Mucosa of rectum (tissue), 2 donors: ENCODE data around the gene FHL1.
A peak's percentile ranks its signal among the peaks of the same experiment; 100 is the strongest.

ENCODE experiments used
- H3K27ac ChIP-seq, 2 donors: one replicate each; pipeline ENCODE4 v1.7.0; 2013; ENCODE audit warnings: inconsistent platforms in 2 of 2, low read depth in 2 of 2, low read length in 2 of 2
- H3K27me3 ChIP-seq, 2 donors: one replicate each; pipeline ENCODE4 v1.7.0; 2013; ENCODE audit warnings: low read length in 2 of 2; ENCODE audit not compliant: control insufficient read depth in 2 of 2, insufficient read depth in 2 of 2
- H3K36me3 ChIP-seq, 2 donors: one replicate each; pipeline ENCODE4 v1.7.0; 2013; ENCODE audit warnings: low read length in 2 of 2; ENCODE audit not compliant: control insufficient read depth in 2 of 2, insufficient read depth in 2 of 2
- H3K4me1 ChIP-seq, 2 donors: one replicate each; pipeline ENCODE4 v1.7.0; 2013; ENCODE audit warnings: low read length in 2 of 2, mild to moderate bottlenecking in 1 of 2; ENCODE audit not compliant: control insufficient read depth in 2 of 2, insufficient read depth in 2 of 2
- H3K4me3 ChIP-seq, 2 donors: one replicate each; pipeline ENCODE4 v1.7.0; 2013; ENCODE audit warnings: low read length in 2 of 2
- H3K9ac ChIP-seq, 2 donors: one replicate each; pipeline ENCODE4 v1.7.0; 2013; ENCODE audit warnings: low read length in 2 of 2, low read depth in 1 of 2, mild to moderate bottlenecking in 1 of 2
- H3K9me3 ChIP-seq, 2 donors: one replicate each; pipeline ENCODE4 v1.7.0; 2013; ENCODE audit warnings: low read length in 2 of 2; ENCODE audit not compliant: control insufficient read depth in 2 of 2
- donor health status: healthy.
- donor health status: Normal muscosa, but diverticular disease.

The FHL1 gene

DNA sequence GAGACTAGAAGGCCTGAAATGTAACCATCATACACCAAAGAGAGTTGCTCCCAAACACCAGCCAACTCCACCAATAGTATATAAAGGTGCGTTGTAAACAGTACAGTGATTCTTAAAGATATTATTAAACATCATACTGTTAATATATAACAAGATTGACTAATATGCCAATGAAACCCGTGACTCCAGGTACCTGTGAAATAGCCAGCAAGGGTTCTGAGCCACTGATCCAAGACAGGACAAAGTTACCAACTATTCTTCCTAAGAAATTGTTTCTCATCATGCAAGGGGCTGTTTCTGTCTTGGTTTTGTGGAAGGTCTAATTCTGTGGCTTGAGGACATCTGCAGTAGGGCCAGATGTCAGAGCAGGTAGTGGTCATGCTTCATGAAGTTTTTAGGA is 47.2 kb downstream of the FHL1 start:
- no peak overlapping the region for H3K27ac ChIP-seq
- H3K36me3 ChIP-seq = no peaks in the 10 kb centered on the region
- no peak overlapping the region for H3K4me3 ChIP-seq
- H3K27me3 ChIP-seq = no peaks in the 10 kb centered on the region
- H3K4me1 ChIP-seq = peaks cover 6 to 7% of the 10 kb centered on the region in 2 donors
- H3K9me3 ChIP-seq = no peaks in the 10 kb centered on the region
- H3K9ac ChIP-seq = no peak overlapping the region

DNA sequence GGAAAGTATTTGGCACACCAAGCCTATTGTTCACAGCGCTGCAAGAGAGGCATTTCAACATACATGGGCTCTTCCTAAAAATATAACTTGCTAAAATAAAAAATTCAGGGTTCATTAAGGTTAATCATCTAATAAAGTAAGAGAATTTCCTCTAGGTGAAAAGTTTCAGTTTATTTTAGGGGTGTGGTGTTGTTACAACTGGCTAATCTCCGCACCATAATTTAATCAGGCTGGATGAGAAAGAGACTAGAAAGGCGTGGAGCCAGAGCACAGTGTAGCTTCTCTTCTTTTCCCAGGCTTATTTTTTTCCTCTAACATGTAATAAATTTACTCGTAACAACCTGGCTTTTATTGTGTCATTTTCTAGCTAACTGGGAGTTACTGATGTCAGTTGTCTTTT is 47.9 kb downstream of the FHL1 start:
- Histone ChIP-seq H3K27me3 (no peaks in the 10 kb centered on the region), H3K9ac (no peak overlapping the region), H3K4me3 (no peak overlapping the region), H3K9me3 (no peaks in the 10 kb centered on the region), H3K36me3 (no peaks in the 10 kb centered on the region), H3K4me1 (peaks cover 6 to 7% of the 10 kb centered on the region in 2 donors), H3K27ac (peak overlapping the region; percentile 32 to 53)

DNA sequence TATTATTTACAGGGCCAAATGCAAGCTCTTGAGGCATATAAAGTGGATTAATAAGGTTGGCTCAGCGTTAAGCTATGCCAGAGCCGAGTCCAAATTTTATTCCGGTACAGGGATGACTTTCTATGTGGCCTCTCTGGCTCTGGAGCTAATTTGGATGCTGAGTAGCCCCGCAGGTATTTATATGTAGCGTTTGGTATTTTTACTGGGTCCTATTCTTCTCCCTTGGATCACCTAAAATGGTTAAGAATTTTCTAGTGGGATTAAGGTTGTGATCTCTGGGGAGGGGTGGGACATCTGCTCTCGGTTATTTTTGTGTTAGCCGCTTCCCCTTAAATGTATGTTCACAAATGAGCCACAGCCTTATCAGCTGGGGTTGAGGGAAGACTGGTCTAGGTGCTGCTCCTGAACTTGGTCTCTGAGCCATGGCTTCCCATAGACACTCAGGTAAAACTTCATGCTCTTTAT is 49.4 kb downstream of the FHL1 start:
- H3K9ac ChIP-seq = no peak overlapping the region
- H3K9me3 ChIP-seq = no peaks in the 10 kb centered on the region
- H3K4me1 ChIP-seq = peaks cover 6 to 7% of the 10 kb centered on the region in 2 donors
- no peaks in the 10 kb centered on the region for H3K36me3 ChIP-seq
- no peaks in the 10 kb centered on the region for H3K27me3 ChIP-seq
- H3K27ac ChIP-seq = no peak overlapping the region
- no peak overlapping the region for H3K4me3 ChIP-seq

DNA sequence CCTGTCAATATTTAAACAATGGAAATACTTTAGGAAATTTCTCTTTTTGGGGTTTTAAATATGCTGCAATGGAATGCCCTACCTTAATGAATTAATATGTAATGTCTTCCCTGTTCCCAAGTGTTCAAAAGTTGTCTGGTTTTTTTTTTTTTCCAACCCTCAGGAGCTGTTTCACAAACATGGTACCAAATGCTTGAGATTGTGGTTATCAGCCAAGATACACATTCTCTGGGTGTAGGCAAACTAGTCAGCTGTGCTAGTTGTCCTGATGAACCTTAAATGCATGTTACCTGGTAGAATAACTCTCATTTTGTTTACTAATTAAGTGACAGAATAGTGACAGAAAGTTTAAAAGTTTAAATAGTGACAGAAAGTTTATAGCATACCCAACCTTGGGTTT is 50.7 kb downstream of the FHL1 start:
- no peaks in the 10 kb centered on the region for H3K9me3 ChIP-seq
- no peak overlapping the region for H3K4me3 ChIP-seq
- peak overlapping the region in 1 of 2 donors; percentile 20 for H3K27ac ChIP-seq
- peaks cover 6 to 7% of the 10 kb centered on the region in 2 donors for H3K4me1 ChIP-seq
- no peak overlapping the region for H3K9ac ChIP-seq
- no peaks in the 10 kb centered on the region for H3K27me3 ChIP-seq
- no peaks in the 10 kb centered on the region for H3K36me3 ChIP-seq

DNA sequence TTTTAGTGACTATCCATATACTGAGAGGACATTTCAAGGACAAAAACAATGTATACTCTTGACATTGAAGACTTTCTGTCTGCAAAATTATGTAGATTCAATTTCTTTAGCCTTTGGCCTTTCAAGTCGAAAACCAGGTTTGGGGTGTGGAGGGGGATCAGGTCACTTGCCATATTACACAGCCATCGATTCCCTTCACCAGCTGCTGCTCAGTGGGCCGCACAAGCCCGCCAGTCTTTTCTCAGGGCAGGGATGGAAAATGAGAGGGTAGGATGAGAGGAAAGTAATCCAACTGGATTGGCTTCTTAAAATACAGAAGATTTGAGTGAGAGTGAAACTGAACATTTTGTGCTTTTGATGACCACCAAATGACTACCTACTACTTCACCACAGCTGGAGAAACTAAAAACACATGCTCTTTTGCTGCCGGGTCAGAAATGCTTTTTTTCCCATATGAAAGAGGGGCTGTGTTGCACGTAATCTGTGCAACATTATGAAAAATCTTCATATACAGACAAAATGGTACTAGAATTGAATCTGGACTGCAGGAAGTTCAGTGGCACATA is 51.4 kb downstream of the FHL1 start:
- Histone ChIP-seq H3K4me1 (peaks cover 6 to 10% of the 10 kb centered on the region in 2 donors), H3K9me3 (no peaks in the 10 kb centered on the region), H3K27me3 (no peaks in the 10 kb centered on the region), H3K4me3 (no peak overlapping the region), H3K27ac (peak overlapping the region; percentile 11 to 20), H3K9ac (no peak overlapping the region), H3K36me3 (no peaks in the 10 kb centered on the region)

DNA sequence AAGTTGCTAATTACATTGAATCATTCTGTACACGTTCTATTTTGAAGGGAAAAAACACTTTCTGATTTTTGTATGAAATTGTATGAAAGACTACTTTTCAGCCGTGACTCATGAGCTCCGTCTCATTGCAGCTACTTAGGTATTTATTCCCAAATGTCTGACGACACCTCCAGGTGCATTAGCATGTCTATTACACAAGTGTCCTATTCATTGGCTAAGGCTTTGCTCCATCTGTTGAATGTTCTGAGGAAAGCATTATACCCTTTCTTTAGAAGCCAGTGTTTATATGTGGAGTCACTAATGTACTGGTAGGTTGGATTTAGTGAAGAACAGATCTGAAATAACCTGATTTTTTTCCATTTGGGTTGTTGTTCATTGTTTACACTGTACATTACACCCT is 52.0 kb downstream of the FHL1 start:
- H3K27ac ChIP-seq = peak overlapping the region in 1 of 2 donors; percentile 34
- no peaks in the 10 kb centered on the region for H3K9me3 ChIP-seq
- no peak overlapping the region for H3K4me3 ChIP-seq
- H3K27me3 ChIP-seq = no peaks in the 10 kb centered on the region
- H3K9ac ChIP-seq = no peak overlapping the region
- H3K36me3 ChIP-seq = no peaks in the 10 kb centered on the region
- H3K4me1 ChIP-seq = peaks cover 6 to 15% of the 10 kb centered on the region in 2 donors

DNA sequence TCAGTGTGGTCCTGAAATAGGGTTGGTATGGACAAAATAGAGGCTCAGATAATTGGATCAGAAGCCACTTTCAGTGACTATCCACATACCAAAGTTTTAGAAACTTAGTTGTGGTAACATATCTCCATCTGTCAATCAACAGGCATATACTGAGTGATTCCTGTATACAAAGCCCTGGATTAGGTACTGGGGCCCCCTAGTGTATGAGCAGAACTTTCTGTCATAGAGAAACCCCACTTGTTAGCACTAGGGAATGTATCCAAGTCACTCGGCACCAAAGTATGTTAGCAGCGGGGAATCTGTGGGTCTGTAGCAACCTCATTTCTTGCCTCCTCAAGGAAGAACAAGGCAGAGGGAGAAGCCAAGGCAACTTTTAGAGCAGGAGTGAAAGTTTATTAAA is 53.1 kb downstream of the FHL1 start:
- no peak overlapping the region for H3K4me3 ChIP-seq
- no peak overlapping the region for H3K27ac ChIP-seq
- H3K36me3 ChIP-seq = no peaks in the 10 kb centered on the region
- H3K9ac ChIP-seq = no peak overlapping the region
- peaks cover 6 to 17% of the 10 kb centered on the region in 2 donors for H3K4me1 ChIP-seq
- H3K9me3 ChIP-seq = no peaks in the 10 kb centered on the region
- H3K27me3 ChIP-seq = peaks cover 0 to 2% of the 10 kb centered on the region in 2 donors

DNA sequence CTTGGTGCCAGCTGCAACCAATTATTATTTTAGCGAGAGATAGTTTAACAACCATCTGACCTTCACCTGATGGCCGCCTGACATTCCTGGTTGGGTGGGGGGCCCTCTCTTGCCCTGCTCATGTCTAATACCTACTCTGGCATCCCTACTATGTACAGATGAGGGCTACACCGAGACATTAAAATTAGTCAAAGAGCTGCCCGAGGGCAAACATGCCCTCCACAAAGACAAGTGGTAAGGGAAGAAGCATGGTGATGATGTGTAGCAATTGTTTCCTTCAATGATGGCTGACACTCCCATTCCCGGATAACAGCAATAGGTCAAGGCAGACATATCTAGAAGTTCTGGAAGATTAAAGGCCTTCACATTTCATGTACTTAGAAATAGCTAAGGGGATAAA is 54.3 kb downstream of the FHL1 start:
- Histone ChIP-seq H3K27me3 (peaks cover 0 to 2% of the 10 kb centered on the region in 2 donors), H3K9me3 (no peaks in the 10 kb centered on the region), H3K36me3 (no peaks in the 10 kb centered on the region), H3K4me3 (no peak overlapping the region), H3K4me1 (peaks cover 0 to 17% of the 10 kb centered on the region in 2 donors), H3K9ac (no peak overlapping the region), H3K27ac (peak overlapping the region in 1 of 2 donors; percentile 13)

DNA sequence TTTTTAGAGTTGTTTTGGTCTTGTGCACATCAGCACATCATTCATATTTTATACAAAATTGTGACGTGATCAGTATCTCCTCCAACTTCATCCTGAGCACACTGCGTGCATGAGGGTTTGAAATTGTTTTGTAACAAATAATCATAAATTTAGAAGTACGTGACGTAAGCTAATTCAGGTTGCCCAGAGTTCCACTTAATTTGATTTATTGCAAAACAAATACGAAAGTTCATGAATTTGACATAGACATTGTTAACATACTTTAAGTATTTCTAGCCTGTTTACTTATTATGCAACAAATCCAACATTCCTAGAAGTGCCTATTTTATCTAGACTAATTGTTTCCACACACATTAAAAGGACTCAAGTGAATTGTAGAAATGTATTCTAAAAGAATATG is 55.6 kb downstream of the FHL1 start:
- no peak overlapping the region for H3K4me3 ChIP-seq
- peak overlapping the region in 1 of 2 donors; percentile 17 for H3K27ac ChIP-seq
- peaks cover 0 to 2% of the 10 kb centered on the region in 2 donors for H3K27me3 ChIP-seq
- H3K9ac ChIP-seq = no peak overlapping the region
- H3K4me1 ChIP-seq = peaks cover 0 to 17% of the 10 kb centered on the region in 2 donors
- H3K36me3 ChIP-seq = no peaks in the 10 kb centered on the region
- H3K9me3 ChIP-seq = no peaks in the 10 kb centered on the region

DNA sequence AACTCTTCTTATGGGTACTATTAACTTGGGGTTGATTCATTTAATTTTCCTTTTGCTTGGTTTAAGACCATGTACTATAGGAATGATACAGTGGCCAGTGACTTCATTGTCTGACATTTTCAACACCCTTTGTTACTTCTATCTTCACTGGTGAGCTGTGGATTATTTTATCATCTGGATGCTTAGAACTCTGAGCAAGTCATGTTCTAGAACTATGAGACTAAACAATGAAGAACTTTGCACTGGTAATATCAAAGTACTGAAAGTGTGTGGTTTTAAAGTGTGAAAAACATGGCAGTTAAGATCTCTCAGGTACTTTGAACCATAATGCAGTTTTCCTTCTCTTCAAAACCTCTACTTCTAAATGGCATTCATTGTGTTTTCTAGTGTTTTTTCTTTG is 56.1 kb downstream of the FHL1 start:
- peaks cover 0 to 17% of the 10 kb centered on the region in 2 donors for H3K4me1 ChIP-seq
- peak overlapping the region; percentile 17 to 38 for H3K27ac ChIP-seq
- peaks cover 0 to 2% of the 10 kb centered on the region in 2 donors for H3K27me3 ChIP-seq
- no peaks in the 10 kb centered on the region for H3K9me3 ChIP-seq
- no peak overlapping the region for H3K9ac ChIP-seq
- H3K4me3 ChIP-seq = no peak overlapping the region
- no peaks in the 10 kb centered on the region for H3K36me3 ChIP-seq
